Stimulated activated CD4-positive, alpha-beta T cell treated with anti-CD3 and anti-CD28 coated beads, Interleukin-2, amount 100 ng/mL, for 48 hours (primary cell): ENCODE measurements around the gene THSD4.

Experiments used
- DNase-seq, 2 donors: peaks; one replicate each; pipeline ENCODE4 v3.0.0-alpha.2; 2020

Gene THSD4

GRCh38 chr15:71440489-71441110 is 325.3 kb downstream of the THSD4 start:
- DNase-seq, result no peak

- DNase-seq, result peak; percentile 30 to 43
These were observed 328.3 kb downstream of the THSD4 start for GRCh38 chr15:71443538-71443937.

GRCh38 chr15:71444032-71444810 is 328.9 kb downstream of the THSD4 start:
- no peak for DNase-seq

- DNase-seq, result no peak
These were observed 329.8 kb downstream of the THSD4 start for GRCh38 chr15:71444866-71445590.

GRCh38 chr15:71447328-71448250 is 332.3 kb downstream of the THSD4 start:
- DNase-seq, result no peak

DNA sequence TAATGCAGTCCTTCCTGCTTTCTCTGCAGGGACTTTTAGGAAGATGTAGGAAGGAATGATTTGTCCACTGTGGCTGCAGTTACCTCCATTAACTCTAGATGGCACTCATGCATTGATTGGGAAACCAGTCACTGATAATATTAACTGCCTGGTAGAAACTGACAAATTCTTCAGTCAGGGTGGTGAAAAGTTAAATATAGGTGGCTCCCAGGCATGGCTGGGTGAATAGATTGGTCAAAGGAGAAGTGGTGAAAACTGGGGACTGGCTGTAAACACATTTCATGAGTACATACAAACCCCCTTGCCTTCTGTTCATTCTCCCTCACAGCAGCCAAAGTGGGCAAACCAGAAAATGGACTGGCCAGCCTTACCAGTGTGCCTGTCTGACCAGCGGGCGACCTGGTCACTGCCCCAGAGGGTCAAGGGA is 333.4 kb downstream of the THSD4 start:
- DNase-seq, result peak in 1 of 2 donors; percentile 8

- DNase-seq, result no peak
These were observed 334.1 kb downstream of the THSD4 start for GRCh38 chr15:71449363-71449762.

GRCh38 chr15:71449956-71450355 is 334.7 kb downstream of the THSD4 start:
- no peak for DNase-seq

- DNase-seq, result no peak
These were observed 335.9 kb downstream of the THSD4 start for GRCh38 chr15:71451130-71451529.

DNA sequence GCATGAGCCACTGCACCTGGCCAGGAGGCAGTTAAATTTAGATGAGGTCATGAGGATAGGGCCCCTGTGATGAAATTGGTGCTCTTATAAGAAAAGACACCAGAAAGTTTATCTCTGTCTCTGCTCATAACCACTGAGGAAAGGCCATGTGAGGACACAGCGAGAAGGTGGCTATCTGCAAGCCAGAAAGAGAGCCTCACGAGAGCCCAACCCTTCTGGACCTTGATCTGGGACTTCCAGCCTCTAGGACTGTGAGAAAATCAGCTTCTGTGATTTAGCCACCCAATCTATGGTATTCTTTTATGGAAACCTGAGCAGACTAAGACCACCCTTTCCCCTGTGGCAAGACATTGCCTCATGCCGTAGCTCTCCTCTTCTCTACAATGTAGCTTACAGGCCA is 337.6 kb downstream of the THSD4 start:
- DNase-seq, result no peak

DNA sequence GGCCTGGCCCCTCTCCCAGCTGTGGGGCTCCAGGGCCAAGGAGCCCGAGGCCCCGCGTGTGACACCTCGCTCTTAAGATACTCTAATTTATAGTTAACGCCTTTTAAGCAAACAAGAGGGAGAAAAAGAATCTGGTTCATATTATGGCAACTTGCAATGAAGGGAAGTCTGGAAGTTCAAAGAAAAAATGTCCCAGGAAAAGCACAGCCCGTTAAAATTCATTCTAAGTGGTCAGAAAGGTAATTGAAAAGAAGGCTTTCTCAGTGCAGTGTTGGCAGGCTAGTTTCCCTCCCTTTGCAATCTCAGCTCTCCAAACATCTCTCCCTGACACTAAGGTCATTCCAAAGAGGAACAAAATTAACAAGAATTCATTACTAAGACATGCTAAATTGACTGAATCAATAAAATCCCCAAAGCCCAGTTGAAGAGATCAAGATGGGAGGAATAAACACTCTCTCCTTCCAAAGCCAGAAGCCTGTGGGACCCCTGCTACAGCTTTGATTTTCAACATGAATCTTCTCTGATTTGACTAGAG is 339.3 kb downstream of the THSD4 start:
- DNase-seq, result no peak

DNA sequence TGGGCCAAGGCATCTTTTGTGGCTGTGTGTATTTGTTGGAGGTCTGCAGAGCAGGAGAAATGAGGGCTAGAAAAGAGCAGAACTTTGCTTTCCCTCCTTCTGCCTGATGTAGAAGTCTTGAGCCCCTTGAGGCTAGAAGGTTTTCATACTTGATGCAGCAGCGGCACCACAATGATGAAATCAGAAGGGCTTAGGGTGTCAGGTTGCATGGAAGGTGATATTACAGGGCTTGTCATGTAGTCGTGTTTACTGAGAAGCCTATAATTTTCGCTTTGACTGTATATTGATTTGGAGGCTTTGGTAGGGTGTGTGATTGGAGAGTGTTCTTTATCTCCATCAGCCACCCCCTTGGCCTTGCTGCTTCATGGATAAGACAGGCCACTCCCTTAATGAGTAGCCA is 339.8 kb downstream of the THSD4 start:
- no peak for DNase-seq

- no peak for DNase-seq
These were observed 340.6 kb downstream of the THSD4 start for GRCh38 chr15:71455878-71456277.

DNA sequence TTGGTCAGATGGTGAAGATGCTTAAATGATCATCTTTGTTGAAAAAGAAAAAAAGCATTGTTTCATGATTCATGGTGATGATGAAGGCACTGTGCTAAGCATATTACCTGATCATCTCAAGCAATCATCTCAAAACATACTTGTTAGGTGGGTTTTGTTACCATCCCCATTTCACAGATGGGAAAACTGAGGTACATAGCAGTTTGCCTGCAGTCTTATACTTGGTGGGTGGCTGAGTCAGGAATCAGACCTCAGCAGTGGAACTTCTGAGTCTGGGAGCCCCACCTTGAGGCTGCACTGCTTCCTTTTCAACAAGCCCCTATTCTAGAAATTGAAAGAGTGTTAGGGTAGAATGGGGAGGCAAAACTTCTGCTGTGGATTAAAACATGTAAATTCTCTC is 341.1 kb downstream of the THSD4 start:
- DNase-seq, result no peak

DNA sequence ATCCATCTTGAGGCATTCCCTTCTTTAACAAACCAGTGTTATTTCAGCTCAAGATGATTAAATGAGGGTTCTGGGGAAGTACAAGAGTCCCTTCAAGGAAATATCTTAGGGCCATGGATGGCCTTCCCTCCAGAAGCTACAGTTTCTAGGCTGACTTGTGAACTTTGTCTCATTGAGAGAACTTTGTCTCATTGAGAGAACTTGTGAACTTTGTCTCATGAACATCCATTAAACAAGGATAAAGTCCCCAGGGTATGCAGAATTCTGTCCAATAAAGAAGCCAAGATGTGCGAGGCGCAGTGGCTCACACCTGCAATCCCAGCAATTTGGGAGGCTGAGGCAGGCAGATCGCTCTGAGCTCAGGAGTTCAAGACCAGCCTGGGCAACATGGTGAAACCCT is 341.5 kb downstream of the THSD4 start:
- DNase-seq, result no peak

DNA sequence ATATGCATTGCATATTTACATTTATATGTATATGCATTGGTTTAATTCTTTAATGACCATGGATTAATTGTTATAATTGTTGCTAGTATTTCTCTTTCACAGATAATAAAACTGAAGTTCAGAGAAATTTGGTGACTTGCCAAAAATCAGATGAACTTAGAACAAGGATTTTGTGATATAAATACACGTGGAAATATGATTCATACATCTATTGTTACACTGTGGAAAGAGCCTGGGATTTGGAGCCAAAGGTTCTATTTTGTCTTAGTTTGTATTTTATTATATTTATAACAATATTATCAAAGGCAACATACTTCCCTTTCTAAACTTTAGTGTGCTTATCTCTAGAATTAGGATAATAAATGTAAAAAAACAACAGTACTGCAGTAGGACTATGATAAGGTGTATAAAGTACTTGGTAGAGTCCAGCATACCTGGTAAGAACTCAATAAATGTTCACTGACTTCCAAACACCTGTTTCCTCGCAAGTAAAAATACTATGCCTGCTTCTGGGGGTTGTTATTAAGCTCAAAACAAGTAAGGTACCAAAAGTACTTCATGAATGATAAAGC is 342.9 kb downstream of the THSD4 start:
- DNase-seq, result no peak

DNA sequence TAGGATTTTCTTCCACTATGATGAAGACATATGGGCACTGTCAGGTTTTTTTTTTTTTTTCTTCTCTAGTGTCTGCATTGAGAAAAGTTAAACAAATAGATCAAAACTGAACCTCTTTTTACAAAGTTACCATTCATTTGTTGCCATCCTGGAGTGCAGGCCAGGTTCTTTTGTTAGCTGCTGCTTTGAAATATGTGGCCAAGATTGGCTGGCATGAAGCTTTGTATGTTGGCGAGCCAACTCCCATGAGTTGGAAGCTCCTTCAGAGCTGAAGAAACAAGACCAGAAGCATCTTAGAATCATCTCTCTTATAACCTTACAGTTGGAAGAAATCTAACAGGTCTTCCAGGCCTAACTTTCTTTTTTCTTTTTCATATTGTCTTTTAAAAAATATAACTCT is 346.5 kb downstream of the THSD4 start:
- no peak for DNase-seq

DNA sequence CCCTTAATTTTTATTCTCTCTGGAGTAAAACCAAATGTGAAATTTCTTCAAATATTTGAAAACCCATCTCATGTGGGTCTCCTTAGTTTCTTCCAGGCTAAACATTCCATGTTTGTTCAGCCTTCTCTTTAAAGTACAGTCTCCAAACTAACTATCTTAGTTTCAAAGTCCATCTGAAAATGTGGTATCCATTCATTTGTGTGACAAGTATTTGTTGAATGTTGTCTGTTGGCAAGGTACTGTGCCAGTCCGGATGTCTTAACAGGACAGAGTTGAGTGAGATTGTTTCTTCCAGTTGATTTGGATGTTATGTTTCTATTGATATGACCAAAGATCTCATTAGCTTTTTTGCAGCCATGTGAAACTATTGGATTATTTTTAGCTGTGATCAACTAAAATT is 347.4 kb downstream of the THSD4 start:
- no peak for DNase-seq

DNA sequence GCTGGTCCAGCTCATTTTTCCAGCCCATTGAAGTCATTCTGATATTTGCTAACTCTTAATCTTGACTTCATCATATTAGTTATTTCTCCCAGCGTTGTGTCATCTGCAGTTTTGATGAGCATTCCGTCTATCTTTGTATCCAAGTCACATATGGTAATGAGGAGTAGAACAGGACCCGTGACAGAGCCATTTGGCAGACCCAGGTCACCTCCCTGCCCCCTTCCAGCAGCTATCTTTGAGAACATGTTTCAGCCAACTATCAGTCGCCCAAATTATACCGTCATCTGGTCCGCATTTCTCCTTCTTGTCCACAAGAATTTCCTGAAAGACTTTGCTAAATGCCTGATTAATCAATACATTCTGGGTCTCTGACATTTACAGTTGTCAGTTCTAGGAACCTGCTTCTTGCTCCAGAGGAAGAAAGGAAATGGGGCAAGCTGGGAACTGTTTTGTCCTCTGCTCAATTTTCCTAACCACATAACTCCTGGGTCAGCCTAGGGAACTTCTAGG is 347.9 kb downstream of the THSD4 start:
- DNase-seq, result no peak

GRCh38 chr15:71465131-71465955 is 350.1 kb downstream of the THSD4 start:
- DNase-seq, result no peak

DNA sequence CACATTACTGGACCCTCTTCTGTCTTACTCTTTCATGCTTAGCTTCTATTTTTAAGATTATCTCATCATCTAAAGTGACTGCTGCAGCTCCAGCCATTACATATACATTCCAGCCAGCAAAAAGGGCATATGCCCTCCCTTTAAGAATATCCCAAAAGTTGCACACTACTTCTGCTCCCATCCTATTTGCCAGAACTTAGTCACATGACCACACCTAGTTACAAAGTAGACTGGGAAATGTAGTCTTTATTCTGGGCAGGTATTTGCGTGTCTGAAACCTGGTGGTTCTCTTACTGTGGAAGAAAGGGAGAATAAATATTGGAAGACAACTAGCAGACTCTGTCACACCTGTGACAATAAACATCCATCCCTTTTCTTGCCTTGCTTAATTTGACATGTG is 353.4 kb downstream of the THSD4 start:
- DNase-seq, result no peak
